Adipocyte (in vitro differentiated cells): ENCODE measurements around the gene UPP1.
A peak's percentile ranks its signal among the peaks of the same experiment; 100 is the strongest.
"Not testable (repeated sequence)": the region's sequence is repeated elsewhere in the genome, so short reads cannot be mapped to it uniquely, and the experiment has no call there.

Experiments used
- DNase-seq: peaks from one replicate; pipeline ENCODE4 v3.0.0-alpha.2; 2015; ENCODE audit warnings: low read depth
- H3K27me3 ChIP-seq: replicated peaks from 2 replicates; pipeline ENCODE4 v1.7.0; 2013; ENCODE audit warnings: mild to moderate bottlenecking, low read length, moderate library complexity; ENCODE audit not compliant: control insufficient read depth, insufficient read depth
- H3K36me3 ChIP-seq: 2 replicates; pipeline ENCODE4 v1.7.0; 2013; ENCODE audit warnings: low read length, mild to moderate bottlenecking, moderate library complexity; ENCODE audit not compliant: control insufficient read depth, insufficient read depth, severe bottlenecking
- H3K4me1 ChIP-seq: 2 replicates; pipeline ENCODE4 v1.7.0; 2013; ENCODE audit warnings: mild to moderate bottlenecking, low read length, moderate library complexity; ENCODE audit not compliant: control insufficient read depth, insufficient read depth
- H3K4me3 ChIP-seq: 2 replicates; pipeline ENCODE4 v1.7.0; 2013; ENCODE audit warnings: mild to moderate bottlenecking, low read length, moderate library complexity
- H3K9ac ChIP-seq: 2 replicates; pipeline ENCODE4 v1.7.0; 2013; ENCODE audit warnings: mild to moderate bottlenecking, low read length, moderate library complexity
- H3K9me3 ChIP-seq: 2 replicates; pipeline ENCODE4 v1.7.0; 2013; ENCODE audit warnings: mild to moderate bottlenecking, low read length, moderate library complexity; ENCODE audit not compliant: control insufficient read depth

The UPP1 gene

DNA sequence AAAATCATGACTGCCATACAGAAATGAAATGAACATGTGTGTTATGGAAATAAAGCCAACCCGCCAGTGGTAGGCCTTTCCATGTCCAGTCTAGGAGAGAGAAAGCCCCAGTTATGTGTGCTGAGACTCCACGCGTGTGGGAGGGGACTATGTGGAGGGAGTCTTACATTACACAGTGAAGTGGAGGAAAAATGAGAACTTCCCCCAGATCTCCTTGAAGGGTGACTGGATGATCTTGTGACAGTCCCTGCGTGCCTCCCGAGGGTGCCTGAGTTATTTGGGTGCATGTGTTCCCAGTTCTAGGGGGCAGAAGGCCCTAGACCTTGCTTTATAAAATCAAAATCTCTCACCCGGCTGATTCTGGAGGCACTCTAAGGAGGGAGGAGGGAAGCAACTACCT is 24.2 kb downstream of the UPP1 start:
- Histone ChIP-seq H3K4me1 (no peaks in the 10 kb centered on the region), H3K9ac (no peak overlapping the region), H3K36me3 (peaks cover 11% of the 10 kb centered on the region), H3K4me3 (no peak overlapping the region), H3K9me3 (no peaks in the 10 kb centered on the region), H3K27me3 (no peaks in the 10 kb centered on the region)
- no peak for DNase-seq

- Histone ChIP-seq H3K4me1 (no peaks in the 10 kb centered on the region), H3K9ac (no peak overlapping the region), H3K9me3 (no peaks in the 10 kb centered on the region), H3K4me3 (no peak overlapping the region), H3K27me3 (no peaks in the 10 kb centered on the region), H3K36me3 (peaks cover 3% of the 10 kb centered on the region)
- DNase-seq = no peak
Measured at GRCh38 chr7:48114115-48114514, 25.1 kb downstream of the UPP1 start.

DNA sequence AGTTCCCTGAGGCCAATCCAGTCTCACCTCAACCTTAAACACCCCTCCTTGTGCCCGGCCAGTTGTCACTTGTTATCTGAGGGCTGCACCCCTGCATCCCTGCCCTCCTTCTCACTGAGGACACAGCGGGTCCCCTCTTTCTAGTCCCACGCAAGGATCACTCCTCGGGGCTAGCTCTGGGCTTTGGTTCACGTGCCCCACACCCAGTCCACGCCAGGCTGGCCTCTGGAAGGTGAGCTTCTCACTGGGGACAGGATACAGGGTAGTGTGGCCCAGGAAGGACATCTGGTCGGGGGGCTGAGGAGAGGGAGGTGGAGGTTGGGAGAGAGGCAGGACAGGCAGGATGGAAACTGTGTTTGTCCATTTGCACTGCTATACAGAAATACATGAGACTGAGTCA is 25.5 kb downstream of the UPP1 start:
- Histone ChIP-seq H3K4me3 (no peak overlapping the region), H3K9me3 (no peaks in the 10 kb centered on the region), H3K4me1 (no peaks in the 10 kb centered on the region), H3K27me3 (no peaks in the 10 kb centered on the region), H3K9ac (no peak overlapping the region), H3K36me3 (no peaks in the 10 kb centered on the region)
- no peak for DNase-seq

DNA sequence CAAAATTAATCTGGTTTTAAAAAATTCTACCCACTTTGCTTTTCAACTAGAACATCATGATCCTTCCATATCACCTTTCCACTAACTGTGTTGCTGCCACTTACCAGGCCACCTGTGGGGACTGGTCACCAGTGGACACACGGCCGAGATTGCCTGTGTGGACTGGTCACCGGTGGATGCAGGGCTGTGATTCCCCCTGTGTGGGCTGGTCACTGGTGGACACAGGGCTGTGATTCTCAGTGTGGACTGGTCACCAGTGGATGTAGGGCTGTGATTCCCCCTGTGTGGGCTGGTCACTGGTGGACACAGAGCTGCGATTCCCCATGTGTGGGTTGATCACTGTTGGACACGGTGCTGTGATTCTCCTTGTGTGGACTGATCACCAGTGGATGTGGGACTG is 27.0 kb downstream of the UPP1 start:
- Histone ChIP-seq H3K9me3 (no peaks in the 10 kb centered on the region), H3K27me3 (no peaks in the 10 kb centered on the region), H3K4me1 (no peaks in the 10 kb centered on the region), H3K4me3 (no peak overlapping the region), H3K9ac (no peak overlapping the region), H3K36me3 (no peaks in the 10 kb centered on the region)
- no peak for DNase-seq

DNA sequence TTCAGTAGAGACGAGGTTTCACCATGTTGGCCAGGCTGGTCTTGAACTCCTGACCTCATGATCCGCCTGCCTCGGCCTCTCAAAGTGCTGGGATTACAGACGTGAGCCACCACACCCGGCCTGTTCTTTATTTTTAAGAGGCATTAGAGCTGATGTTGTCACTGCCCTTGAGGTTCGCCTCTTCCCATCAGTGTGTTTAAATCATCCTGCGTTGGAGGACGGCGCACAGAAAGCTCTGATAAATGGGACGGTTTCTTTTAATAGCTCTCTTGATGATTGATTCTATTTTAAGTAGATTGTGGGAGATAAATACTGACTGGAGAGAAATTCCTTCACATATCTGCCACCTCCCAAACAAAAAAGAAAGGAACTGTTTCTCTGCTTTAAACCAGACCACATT is 29.0 kb downstream of the UPP1 start:
- Histone ChIP-seq H3K9ac (no peak overlapping the region), H3K9me3 (no peaks in the 10 kb centered on the region), H3K4me3 (no peak overlapping the region), H3K36me3 (no peaks in the 10 kb centered on the region), H3K27me3 (no peaks in the 10 kb centered on the region), H3K4me1 (no peaks in the 10 kb centered on the region)
- no peak for DNase-seq

- not testable (repeated sequence) for H3K36me3 ChIP-seq, H3K27me3 ChIP-seq, H3K4me3 ChIP-seq, H3K9me3 ChIP-seq, H3K9ac ChIP-seq, DNase-seq, H3K4me1 ChIP-seq
Measured at GRCh38 chr7:48120536-48120935, 31.5 kb downstream of the UPP1 start.

- Histone ChIP-seq H3K9ac (no peak overlapping the region), H3K4me1 (no peaks in the 10 kb centered on the region), H3K27me3 (no peaks in the 10 kb centered on the region), H3K4me3 (no peak overlapping the region), H3K9me3 (peaks cover 7% of the 10 kb centered on the region), H3K36me3 (no peaks in the 10 kb centered on the region)
- no peak for DNase-seq
Measured at GRCh38 chr7:48126037-48126436, 37.0 kb downstream of the UPP1 start.

GRCh38 chr7:48130658-48131108 is 41.6 kb downstream of the UPP1 start:
- Histone ChIP-seq H3K36me3 (no peaks in the 10 kb centered on the region), H3K9me3 (peaks cover 3% of the 10 kb centered on the region), H3K4me3 (no peak overlapping the region), H3K27me3 (no peaks in the 10 kb centered on the region), H3K9ac (no peak overlapping the region), H3K4me1 (no peaks in the 10 kb centered on the region)
- peak; percentile 81 for DNase-seq

GRCh38 chr7:48132792-48133191 is 43.7 kb downstream of the UPP1 start:
- no peak overlapping the region for H3K9ac ChIP-seq
- DNase-seq = no peak
- H3K4me3 ChIP-seq = no peak overlapping the region
- no peaks in the 10 kb centered on the region for H3K36me3 ChIP-seq
- no peaks in the 10 kb centered on the region for H3K27me3 ChIP-seq
- H3K4me1 ChIP-seq = no peaks in the 10 kb centered on the region
- H3K9me3 ChIP-seq = peaks cover 3% of the 10 kb centered on the region

DNA sequence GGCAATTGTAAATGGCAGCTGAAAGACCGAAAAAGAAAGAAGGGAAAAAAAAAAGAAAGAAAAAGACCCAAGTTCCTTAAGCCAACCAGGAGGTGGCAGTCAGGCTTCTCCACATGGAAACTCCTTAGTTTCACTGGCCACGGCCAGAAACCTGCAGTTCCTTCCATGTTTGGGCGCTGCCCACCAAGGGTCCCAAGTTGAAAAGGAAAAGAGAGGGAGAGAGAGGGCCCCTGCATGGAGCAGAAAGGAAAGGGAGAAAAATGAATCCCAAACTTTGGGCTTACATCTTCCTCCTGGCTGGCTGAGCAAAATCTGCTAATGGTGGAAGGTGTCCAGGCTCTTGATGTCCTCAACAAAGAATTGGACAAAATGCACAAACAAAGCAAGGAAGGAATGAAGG is 50.4 kb downstream of the UPP1 start:
- no peak overlapping the region for H3K9ac ChIP-seq
- H3K4me1 ChIP-seq = peaks cover 11% of the 10 kb centered on the region
- peak; percentile 63 for DNase-seq
- no peak overlapping the region for H3K4me3 ChIP-seq
- no peaks in the 10 kb centered on the region for H3K27me3 ChIP-seq
- H3K9me3 ChIP-seq = peaks cover 12% of the 10 kb centered on the region
- no peaks in the 10 kb centered on the region for H3K36me3 ChIP-seq

DNA sequence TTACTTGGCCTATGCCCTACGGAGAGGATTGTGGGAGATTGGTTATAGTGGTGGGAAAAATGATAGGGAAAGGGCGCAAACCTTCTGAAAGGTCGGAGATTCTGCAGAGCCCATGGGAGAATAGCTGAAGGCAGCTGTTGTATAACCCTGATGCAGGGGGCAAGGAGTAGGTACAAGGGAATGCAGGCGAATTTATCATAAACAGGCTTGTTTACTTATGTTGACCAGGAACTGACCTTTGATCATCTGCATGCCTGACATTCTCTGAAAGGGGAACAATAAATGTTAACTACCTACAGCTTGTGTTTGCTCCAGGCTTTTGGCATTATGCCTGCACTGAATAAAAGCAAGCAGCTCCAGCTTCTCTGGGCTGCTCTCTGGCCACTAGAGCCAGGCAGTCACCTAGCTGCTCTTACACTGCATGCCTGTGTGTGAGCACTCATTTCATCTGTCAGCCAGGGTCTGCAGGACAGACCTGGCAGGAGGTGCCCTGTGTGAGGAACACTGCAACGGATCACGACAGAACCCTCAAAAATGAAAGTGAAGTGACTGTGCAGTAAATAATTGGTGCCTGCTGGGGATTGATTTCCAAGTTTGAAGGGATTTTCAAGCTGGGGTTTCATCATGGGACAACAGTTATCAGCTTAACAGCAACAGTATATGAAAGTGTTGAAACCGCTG is 51.1 kb downstream of the UPP1 start:
- Histone ChIP-seq H3K4me3 (peak overlapping the region; percentile 43), H3K27me3 (no peaks in the 10 kb centered on the region), H3K4me1 (peaks cover 11% of the 10 kb centered on the region), H3K9me3 (peaks cover 12% of the 10 kb centered on the region), H3K9ac (no peak overlapping the region), H3K36me3 (no peaks in the 10 kb centered on the region)
- peak; percentile 68 for DNase-seq

DNA sequence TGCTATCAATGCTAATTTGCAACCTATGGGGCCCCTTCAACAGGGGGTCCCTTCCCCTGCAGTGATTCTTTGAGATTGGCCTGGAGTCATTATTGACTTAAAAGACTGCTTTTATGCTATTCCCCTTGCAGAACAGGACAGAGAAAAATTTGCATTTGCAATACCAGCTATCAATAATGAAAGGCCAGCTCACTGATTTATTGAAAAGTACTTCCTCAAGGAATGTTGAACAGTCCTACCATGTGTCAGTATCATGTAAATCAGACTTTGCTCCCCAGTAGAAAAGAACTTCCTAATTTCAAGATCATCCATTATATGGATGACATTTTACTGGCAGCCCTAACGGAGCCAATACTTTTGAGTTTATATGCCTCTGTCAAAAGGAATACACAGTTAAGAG is 52.5 kb downstream of the UPP1 start:
- H3K36me3 ChIP-seq = no peaks in the 10 kb centered on the region
- H3K9ac ChIP-seq = no peak overlapping the region
- peaks cover under 1% of the 10 kb centered on the region for H3K27me3 ChIP-seq
- no peak overlapping the region for H3K4me3 ChIP-seq
- peaks cover 11% of the 10 kb centered on the region for H3K4me1 ChIP-seq
- DNase-seq = no peak
- peaks cover 9% of the 10 kb centered on the region for H3K9me3 ChIP-seq
